GM12801 (cell line): Measurements from ENCODE around the gene MORN1.

Source experiments
- TF ChIP-seq, protein P1 (sequence below): IDR thresholded peaks from one replicate; pipeline ENCODE4 v1.5.1; 2011; ENCODE audit warnings: control low read depth; ENCODE audit not compliant: insufficient read length; ENCODE audit errors: extremely low read depth

MORN1 gene

DNA sequence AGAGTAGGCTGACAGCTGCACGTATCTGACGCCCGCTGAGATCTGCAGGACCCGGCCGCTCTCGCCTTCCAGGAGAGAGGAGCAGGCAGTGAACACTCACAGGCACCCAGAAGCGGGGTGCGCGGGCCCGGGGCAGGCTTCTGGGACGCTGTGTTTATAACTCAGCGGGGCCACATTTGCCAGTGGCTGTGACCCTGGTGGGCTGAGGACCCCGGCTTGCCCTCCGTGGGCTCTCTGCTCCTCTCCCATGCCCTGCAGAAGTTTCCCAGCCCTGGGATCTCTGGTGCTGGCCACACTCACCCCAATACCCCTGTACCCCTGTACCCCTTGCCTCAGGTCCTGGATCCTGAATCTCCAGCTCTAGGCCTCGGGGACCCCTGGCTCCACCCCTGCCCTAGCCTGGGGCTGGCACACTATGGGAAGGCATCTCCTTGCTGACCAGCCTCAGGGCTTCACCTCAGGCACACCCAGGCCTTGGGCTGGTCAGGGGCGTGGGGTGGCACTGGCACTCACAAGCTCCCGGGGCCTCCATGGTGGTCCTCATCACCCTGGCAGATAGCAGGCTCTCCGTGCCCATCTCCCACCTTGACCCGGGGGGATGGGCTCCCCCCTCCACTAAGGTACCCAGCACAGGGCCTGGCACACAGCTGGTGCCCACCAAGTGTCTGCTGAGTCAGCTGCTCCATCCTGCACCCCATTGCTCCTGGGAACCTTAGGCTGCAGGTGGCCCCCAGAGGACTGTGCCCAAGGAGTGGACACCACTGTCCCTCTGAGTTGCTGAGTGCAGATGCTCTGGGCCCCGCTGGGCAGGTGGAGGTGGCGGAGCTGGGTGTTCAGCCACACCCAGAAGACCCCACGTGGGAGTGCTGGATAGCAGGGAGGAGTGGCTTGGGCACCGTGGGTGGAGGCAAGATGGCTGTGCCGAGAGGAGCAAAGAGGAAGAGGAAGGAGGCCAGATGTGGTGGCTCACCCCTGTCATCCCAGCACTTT, 32.4 kb downstream of the MORN1 start:
- TF ChIP-seq, protein P1, sequence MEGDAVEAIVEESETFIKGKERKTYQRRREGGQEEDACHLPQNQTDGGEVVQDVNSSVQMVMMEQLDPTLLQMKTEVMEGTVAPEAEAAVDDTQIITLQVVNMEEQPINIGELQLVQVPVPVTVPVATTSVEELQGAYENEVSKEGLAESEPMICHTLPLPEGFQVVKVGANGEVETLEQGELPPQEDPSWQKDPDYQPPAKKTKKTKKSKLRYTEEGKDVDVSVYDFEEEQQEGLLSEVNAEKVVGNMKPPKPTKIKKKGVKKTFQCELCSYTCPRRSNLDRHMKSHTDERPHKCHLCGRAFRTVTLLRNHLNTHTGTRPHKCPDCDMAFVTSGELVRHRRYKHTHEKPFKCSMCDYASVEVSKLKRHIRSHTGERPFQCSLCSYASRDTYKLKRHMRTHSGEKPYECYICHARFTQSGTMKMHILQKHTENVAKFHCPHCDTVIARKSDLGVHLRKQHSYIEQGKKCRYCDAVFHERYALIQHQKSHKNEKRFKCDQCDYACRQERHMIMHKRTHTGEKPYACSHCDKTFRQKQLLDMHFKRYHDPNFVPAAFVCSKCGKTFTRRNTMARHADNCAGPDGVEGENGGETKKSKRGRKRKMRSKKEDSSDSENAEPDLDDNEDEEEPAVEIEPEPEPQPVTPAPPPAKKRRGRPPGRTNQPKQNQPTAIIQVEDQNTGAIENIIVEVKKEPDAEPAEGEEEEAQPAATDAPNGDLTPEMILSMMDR, result no peak

DNA sequence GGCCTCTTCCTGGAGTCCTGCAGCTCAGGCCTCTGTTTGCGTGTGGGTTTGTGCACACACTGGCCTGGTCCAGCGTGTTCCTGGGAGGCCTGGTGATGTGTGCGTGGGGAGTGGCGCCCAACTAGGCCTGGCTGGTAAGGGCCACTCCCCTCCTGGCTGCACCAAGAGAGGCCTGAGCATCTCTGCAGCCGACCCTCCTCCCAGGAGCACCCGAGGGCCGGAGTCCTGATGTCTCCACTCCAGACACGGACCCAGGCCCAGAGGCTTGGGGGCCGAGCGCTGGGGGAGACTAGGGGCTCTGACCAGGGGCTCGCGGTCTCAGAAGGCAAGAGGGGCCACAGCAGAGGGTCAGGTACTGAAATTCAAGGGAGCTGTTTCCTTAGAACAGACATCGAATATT, 33.3 kb downstream of the MORN1 start:
- TF ChIP-seq, protein P1, result no peak

DNA sequence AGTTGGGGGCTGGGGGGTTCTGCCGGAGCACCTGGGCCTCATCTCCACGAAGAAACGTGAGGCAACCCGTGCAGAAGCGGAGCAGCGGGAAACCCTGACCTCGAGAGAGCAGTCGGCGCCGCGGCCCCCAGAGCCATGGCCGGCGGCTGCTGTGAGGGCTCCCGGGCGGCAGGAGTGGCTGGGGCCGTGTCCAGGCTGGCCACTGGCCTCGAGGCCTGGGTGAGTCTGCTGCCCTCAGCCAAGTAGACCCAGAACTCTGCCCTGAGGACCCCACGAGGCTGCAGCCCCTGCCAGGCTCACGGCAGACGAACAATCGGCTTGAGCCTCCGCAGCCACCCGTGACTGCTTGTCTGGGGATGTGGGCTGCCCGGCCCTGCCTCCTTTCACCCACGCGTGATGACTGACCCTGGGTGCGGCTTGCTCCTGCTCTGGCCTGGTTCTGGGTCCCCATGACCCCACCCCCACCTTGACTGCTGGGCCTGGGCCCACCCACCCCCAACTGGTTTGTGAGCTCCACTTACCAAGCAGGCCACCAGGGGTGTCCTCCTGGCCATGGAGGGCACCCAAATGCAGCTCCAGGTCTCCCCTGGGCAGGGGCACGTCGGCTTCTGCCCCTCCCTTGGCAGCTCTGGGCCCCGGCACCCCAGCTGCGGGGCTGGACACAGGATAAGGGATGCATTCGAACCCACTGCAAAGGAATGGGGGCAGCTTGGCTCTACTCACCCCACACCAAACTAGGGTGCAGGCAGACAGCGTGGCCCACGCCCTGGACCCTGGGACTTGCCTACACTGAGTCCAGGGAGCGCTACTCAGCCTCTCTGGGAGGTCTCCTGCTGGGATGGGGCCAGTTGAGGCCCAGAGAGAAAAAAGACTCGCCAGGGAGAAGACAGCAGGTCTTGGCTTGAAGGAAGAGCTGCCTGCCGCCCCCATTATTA, 34.2 kb downstream of the MORN1 start:
- TF ChIP-seq, protein P1, result no peak

DNA sequence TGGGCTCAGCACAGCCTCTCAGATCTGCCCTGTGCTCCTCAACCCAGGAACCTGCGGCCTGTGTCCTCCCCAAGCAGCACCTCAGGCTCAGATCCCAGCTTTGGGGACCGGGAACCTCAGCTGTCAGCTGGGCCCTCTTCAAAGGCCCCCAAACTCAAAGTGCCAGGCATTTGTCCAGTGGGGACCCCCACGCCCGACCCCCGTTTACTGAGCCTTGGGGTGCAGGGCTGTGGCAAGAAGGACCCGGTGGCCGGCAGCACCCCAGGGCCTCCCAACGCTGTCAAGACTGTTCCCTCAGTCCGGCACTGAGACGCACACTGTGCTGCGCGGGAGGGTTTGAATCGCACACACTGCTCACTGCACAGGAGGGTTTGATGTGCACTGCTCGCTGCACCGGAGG, 35.0 kb downstream of the MORN1 start:
- TF ChIP-seq, protein P1, result no peak

DNA sequence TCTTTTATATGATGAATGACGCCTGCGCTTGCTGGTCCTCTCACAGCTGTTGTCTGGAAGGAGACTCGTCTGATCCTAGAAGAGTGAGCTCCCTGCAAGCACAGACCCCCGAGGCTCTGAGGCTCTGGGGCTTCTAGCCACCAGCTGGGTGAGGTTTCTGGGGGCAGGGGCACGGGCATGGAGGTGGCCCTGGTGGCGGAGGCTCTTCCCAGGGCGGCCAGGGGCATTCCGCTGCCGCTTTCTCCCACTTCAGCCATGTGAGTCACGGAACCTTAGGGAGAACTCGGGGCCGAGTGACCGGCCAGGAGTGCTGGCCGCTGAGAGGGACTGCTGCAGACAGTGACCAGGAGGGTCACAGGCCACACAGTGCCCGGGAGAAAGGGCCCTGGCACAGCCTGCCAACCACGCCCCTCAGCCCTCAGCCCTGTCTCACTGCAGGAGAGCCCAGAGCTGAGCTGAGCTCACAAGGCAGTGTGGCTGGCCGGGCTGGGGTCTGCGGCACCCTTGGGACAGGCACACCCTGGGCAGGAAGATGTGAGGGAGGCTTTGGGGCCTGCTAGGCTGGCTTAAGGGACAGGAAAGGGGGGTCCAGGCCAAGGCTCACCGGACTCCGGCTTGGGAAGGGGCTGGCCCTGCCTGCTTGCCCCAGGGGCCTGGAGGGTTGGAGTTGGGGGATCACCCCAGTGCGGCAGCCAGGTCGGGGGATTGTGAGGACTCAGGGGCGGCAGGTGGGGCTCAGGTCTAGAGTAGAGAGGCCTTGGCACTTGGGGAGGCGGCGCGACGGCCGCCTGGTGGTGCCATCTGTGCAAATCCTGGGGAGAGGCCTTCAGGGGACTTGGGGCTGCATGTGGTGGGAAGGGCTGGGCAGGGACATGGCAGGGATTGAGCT, 35.7 kb downstream of the MORN1 start:
- TF ChIP-seq, protein P1, result no peak

DNA sequence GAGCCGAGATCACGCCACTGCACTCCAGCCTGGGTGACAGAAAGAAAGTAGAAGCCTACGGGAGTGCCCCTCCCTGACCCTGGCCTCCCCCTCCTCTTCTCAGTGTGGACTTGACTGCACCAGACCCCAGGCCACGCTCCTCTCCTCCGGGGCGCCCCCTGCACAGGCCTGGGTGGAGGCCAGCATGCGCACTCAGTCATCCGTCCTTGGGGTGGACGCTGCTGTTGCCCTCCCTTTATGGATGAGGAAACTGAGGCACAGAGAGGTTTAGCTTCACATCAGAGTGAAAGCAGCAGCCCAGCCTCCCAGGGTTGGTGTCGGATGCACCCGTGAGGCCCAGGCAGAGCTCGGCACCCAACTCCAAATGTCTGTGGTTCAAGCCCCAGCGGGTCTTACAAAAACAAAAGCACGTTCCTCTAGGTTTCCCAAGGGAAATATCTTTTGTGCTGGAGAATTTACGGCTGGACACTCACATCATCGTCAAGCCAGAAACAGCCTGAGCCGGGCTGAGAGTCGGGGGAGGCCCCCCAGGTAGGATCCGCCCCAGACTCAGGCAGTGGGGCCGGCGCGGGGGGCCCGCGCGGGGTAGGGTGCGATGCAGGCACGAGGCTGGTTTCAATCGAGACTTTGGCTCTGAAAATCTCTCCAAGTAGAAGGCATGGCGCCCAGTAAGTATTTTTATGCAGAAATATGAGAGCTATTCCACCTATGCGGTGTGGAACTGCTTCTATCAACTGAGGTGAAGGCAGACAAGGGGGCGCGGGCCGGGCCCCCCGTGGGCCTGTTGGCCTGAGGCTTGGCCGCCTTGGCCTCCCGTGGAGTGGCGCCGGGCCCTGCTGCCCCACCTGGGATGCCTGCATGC, 36.6 kb downstream of the MORN1 start:
- TF ChIP-seq, protein P1, result no peak
